SK-N-MC (cell line): Measurements from ENCODE around the gene TVP23A.
"Not testable (repeated sequence)": the region's sequence is repeated elsewhere in the genome, so short reads cannot be mapped to it uniquely, and the experiment has no call there.

Source experiments
- DNase-seq: peaks from one replicate; pipeline ENCODE4 v3.0.0-alpha.2; 2011; ENCODE audit warnings: low read depth, low spot score
- H3K27ac ChIP-seq: fragments of 200-600 bp; sonication (generic); 2 replicates; pipeline ENCODE4 v1.5.1; 2016; ENCODE audit warnings: mixed run types
- H3K36me3 ChIP-seq: fragments of 200-600 bp; sonication (generic); 2 replicates; pipeline ENCODE4 v1.6.1; 2017; ENCODE audit warnings: antibody characterized with exemption, low read length, mixed read lengths; ENCODE audit not compliant: insufficient read depth
- H3K4me3 ChIP-seq: fragments of 200-600 bp; sonication (generic); 2 replicates; pipeline ENCODE4 v1.5.1; 2016
- H3K9ac ChIP-seq: fragments of 200-600 bp; sonication (generic); 2 replicates; pipeline ENCODE4 v1.8.0; 2017; ENCODE audit warnings: mixed run types, mixed read lengths; ENCODE audit not compliant: insufficient read length
- H3K9me3 ChIP-seq: fragments of 200-600 bp; sonication (generic); 2 replicates; pipeline ENCODE4 v1.6.1; 2017; ENCODE audit warnings: low read depth, mild to moderate bottlenecking, antibody characterized with exemption, low read length, moderate library complexity, mixed read lengths
- EZH2 ChIP-seq: fragments of 200-600 bp; sonication (generic); IDR thresholded peaks from one replicate; pipeline ENCODE4 v1.6.1; 2017; ENCODE audit warnings: antibody characterized with exemption
- FOXP2 ChIP-seq: optimal IDR thresholded peaks from 2 replicates; pipeline ENCODE3; 2011; ENCODE audit warnings: mild to moderate bottlenecking, moderate library complexity; ENCODE audit not compliant: insufficient read depth; ENCODE audit errors: extremely low read length, control extremely low read depth
- POLR2AphosphoS5 ChIP-seq: IDR thresholded peaks from 2 replicates; pipeline ENCODE4 v1.6.1; 2012; ENCODE audit warnings: mild to moderate bottlenecking, low read depth, low read length, borderline replicate concordance

Gene TVP23A

DNA sequence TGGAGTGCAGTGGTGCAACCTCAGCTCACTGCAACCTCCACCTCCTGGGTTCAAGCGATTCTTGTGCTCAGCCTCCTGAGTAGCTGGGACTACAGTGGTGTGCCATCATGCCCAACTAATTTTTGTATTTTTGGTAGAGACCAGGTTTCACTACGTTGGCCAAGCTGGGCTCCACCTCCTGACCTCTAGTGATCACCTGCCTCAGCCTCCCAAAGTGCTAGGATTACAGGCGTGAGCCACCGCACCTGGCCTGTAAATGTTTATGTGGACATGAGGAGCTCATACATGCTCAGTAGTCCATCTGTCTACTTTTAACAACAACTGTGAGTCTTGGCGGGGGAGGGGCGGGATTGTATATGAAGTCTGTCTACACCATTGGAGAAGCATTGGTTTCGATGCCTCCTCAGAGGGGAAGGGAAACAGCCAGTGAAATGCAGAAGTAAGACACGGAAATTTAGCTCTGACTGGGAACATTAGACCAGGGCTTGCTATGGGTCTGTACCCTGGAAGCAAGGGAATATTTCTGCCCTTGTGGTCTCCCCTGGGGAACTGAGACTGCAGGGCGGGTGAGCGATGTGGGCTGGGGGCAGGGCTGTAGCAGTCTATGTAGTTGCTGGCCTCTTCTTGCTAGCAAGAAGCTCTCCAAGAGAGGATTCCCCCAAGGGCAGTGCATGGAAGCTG is 65.6 kb downstream of the TVP23A start:
- Histone ChIP-seq H3K4me3 (no peak overlapping the region), H3K36me3 (peaks cover 7% of the 10 kb centered on the region; the same call in 1 of the 2 replicates), H3K9me3 (no peaks in the 10 kb centered on the region), H3K9ac (no peak overlapping the region), H3K27ac (no peak overlapping the region)
- no peak for DNase-seq
- TF ChIP-seq FOXP2, result no peak
- no peak for TF ChIP-seq POLR2AphosphoS5
- TF ChIP-seq EZH2, result no peak

DNA sequence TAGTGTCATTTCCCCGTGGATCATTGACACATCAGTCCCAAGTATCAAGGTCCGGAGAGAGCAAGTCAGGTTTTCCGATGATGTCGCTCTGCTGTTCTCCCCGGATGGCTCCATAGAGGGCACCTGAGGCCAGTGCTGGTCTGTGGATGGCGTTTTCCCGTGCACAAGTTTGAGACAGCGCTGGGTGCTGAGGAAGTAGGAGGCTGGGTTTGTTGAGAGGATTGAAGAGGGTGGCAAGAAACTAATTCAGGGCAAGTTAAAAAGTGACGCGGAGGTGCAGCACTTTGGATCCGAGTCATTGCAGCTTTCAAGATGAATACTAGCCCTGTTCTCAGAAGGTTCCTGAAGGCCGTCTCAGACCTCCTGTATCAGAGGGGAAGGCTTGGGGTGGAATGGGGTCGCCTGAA is 67.3 kb downstream of the TVP23A start:
- H3K4me3 ChIP-seq, result no peak overlapping the region
- 0 out of 2 replicates have a peak, but pooled peaks cover 4% of the 10 kb centered on the region for H3K36me3 ChIP-seq
- H3K9ac ChIP-seq, result no peak overlapping the region
- TF ChIP-seq POLR2AphosphoS5 (no peak), FOXP2 (no peak), EZH2 (no peak)
- no peaks in the 10 kb centered on the region for H3K9me3 ChIP-seq
- no peak for DNase-seq
- H3K27ac ChIP-seq, result no peak overlapping the region

GRCh38 chr16:10750793-10751192 is 67.8 kb downstream of the TVP23A start:
- DNase-seq, result no peak
- TF ChIP-seq EZH2 (no peak), FOXP2 (no peak), POLR2AphosphoS5 (no peak)
- Histone ChIP-seq H3K9ac (no peak overlapping the region), H3K4me3 (no peak overlapping the region), H3K9me3 (no peaks in the 10 kb centered on the region), H3K36me3 (0 out of 2 replicates have a peak, but pooled peaks cover 4% of the 10 kb centered on the region), H3K27ac (no peak overlapping the region)

DNA sequence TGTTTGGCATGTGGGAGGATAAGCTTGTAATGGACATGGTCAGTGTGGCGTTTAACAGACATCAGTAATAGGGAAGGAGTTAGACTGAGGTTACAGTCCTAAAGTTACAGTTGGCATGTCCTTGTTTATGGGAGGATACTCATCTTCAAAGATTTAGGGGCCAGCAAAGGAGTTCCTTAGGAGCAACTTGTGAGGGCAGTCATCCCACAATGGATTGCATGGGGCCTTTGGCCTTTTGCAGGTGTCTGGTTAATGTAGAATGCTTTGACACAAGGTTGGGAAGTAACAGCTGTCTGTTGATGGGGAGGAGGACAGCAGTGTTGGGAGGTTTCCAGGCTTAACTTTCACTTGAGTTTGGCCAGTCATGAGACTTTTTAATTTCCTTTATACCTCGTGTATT is 72.8 kb downstream of the TVP23A start:
- Histone ChIP-seq H3K9me3 (no peaks in the 10 kb centered on the region), H3K27ac (no peak overlapping the region), H3K4me3 (no peak overlapping the region), H3K9ac (no peak overlapping the region), H3K36me3 (0 out of 2 replicates have a peak, but pooled peaks cover 4% of the 10 kb centered on the region)
- DNase-seq, result no peak
- TF ChIP-seq POLR2AphosphoS5 (no peak), EZH2 (no peak), FOXP2 (no peak)

- Histone ChIP-seq H3K27ac (no peak overlapping the region), H3K9ac (peak overlapping the region; percentile 82), H3K9me3 (no peaks in the 10 kb centered on the region), H3K4me3 (peak overlapping the region; percentile 99), H3K36me3 (0 out of 2 replicates have a peak, but pooled peaks cover 4% of the 10 kb centered on the region)
- no peak for DNase-seq
- TF ChIP-seq EZH2, result no peak
Observed at GRCh38 chr16:10744370-10745030, 74.1 kb downstream of the TVP23A start.

- Histone ChIP-seq H3K9ac (peak within 1 kb of the TSS; percentile 98), H3K36me3 (0 out of 2 replicates have a peak, but pooled peaks cover 4% of the 10 kb centered on the region), H3K9me3 (no peaks in the 10 kb centered on the region), H3K4me3 (peak within 1 kb of the TSS; percentile 99), H3K27ac (peak within 1 kb of the TSS; percentile 95)
- TF ChIP-seq FOXP2 (no peak), EZH2 (no peak), POLR2AphosphoS5 (peak; percentile 75; the same call in 1 of the 2 replicates)
- peak; percentile 88 for DNase-seq
Observed at GRCh38 chr16:10743610-10744369, 74.8 kb downstream of the TVP23A start, which contains the start of gene NUBP1. Gene NUBP1, plus strand, starts transcription at chr16:10743842. Its CDS starts 22 bp downstream, at chr16:10743864.

- peak overlapping the region; percentile 98 for H3K9ac ChIP-seq
- 0 out of 2 replicates have a peak, but pooled peaks cover under 1% of the 10 kb centered on the region for H3K36me3 ChIP-seq
- H3K27ac ChIP-seq, result peak overlapping the region; percentile 95
- TF ChIP-seq EZH2, result no peak
- TF ChIP-seq POLR2AphosphoS5, result no peak
- no peak for TF ChIP-seq FOXP2
- no peak for DNase-seq
- peak overlapping the region; percentile 99 for H3K4me3 ChIP-seq
- no peaks in the 10 kb centered on the region for H3K9me3 ChIP-seq
Observed at GRCh38 chr16:10743227-10743609, 75.4 kb downstream of the TVP23A start.

DNA sequence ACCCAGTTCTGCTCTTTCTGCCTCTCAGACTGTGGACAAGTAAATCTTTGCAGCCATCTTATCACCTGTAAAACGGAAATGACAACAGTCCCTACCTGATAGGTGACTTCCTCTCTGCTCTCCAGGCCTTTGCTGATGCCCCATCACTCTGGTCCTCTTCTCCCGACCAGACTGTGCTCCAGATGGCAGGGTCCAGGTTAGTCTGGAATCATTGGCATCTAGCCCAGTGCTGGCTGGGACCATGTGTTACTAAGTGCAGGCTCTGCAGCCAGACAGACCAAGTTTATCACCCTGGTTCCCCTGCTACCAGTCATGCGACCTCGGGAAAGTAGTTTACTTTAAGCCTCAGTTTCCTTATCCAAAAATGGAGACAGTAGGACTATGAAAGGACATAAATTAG is 76.8 kb downstream of the TVP23A start:
- TF ChIP-seq FOXP2 (no peak), POLR2AphosphoS5 (no peak), EZH2 (no peak)
- Histone ChIP-seq H3K27ac (no peak overlapping the region), H3K4me3 (no peak overlapping the region), H3K36me3 (no peaks in the 10 kb centered on the region), H3K9ac (no peak overlapping the region), H3K9me3 (no peaks in the 10 kb centered on the region)
- DNase-seq, result no peak

- not testable (repeated sequence) for H3K9me3 ChIP-seq, DNase-seq, H3K4me3 ChIP-seq, H3K27ac ChIP-seq, H3K9ac ChIP-seq, H3K36me3 ChIP-seq
Observed at GRCh38 chr16:10741249-10741648, 77.3 kb downstream of the TVP23A start.
